Endothelial cell of umbilical vein (primary cell): Measurements from ENCODE around the gene CCDC69. TPM values are rescaled to one million over a fixed set of nuclear protein-coding genes. Genes with fewer than 3 reads are reported as not detected.

Source experiments
- BruUV-seq: library from RNA; stranded (reverse); fragments of 400-500 nt; replicated peaks from 2 replicates; lab custom pipeline; 2021; lab: Mats Ljungman, UMichigan
- CTCF ChIA-PET: fragments of 300-600, 350-600 bp; sonication (Branson Sonifier 250); formaldehyde crosslinking; loops from one replicate; lab custom pipeline; 2021; ENCODE audit warnings: antibody characterized with exemption, inconsistent platforms; lab: Charles Lee
- POLR2A ChIA-PET: fragments of 300-600, 350-600 bp; sonication (Branson Sonifier 250); formaldehyde crosslinking; loops from one replicate; lab custom pipeline; 2021; ENCODE audit warnings: antibody characterized with exemption, inconsistent platforms; lab: Charles Lee
- DNase-seq: peaks from one replicate; pipeline ENCODE4 v3.0.0-alpha.2; 2011; ENCODE audit warnings: low read depth, low spot score
- FAIRE-seq: peaks from 2 replicates; lab custom pipeline; 2011; peaks lifted over from hg19 to GRCh38; lab: Jason Lieb, UNC
- H2AFZ ChIP-seq: 2 replicates; pipeline ENCODE4 v1.6.0; 2012; ENCODE audit warnings: low read depth, low read length, control low read depth, inconsistent platforms
- H3K27ac ChIP-seq: 2 replicates; pipeline ENCODE4 v1.5.1; 2011; ENCODE audit warnings: low read depth, mild to moderate bottlenecking, control low read depth, low read length, moderate library complexity; ENCODE audit not compliant: insufficient read depth
- H3K27me3 ChIP-seq, 2 experiments: 2 replicates each; pipeline versions ENCODE4 v1.6.0 to v1.6.1; 2011; ENCODE audit warnings: low read length in 2 of 2, mixed read lengths in 1 of 2; ENCODE audit not compliant: control insufficient read depth in 2 of 2, insufficient read depth in 2 of 2
- H3K36me3 ChIP-seq, 2 experiments: 2 replicates in 1 of 2; 3 replicates in 1 of 2; pipeline ENCODE4 v1.5.1; 2011; ENCODE audit warnings: low read length in 2 of 2, mild to moderate bottlenecking in 1 of 2, moderate library complexity in 1 of 2; ENCODE audit not compliant: control insufficient read depth in 2 of 2, insufficient read depth in 2 of 2; ENCODE audit errors: extremely low read depth in 1 of 2
- H3K4me1 ChIP-seq: 3 replicates; pipeline ENCODE4 v1.5.1; 2011; ENCODE audit warnings: mild to moderate bottlenecking, low read length; ENCODE audit not compliant: control insufficient read depth, insufficient read depth; ENCODE audit errors: extremely low read depth
- H3K4me2 ChIP-seq: 2 replicates; pipeline ENCODE4 v1.6.1; 2011; ENCODE audit warnings: low read length, control low read depth, mixed read lengths; ENCODE audit not compliant: insufficient read depth
- H3K4me3 ChIP-seq, 3 experiments: fragments of 200-600 bp in 1 of 3; sonication (generic), shearing (Covaris generic) in 1 of 3; replicated peaks in 1 of 3; 2 replicates each; pipeline ENCODE4 v1.5.1; 2011 to 2016; ENCODE audit warnings: control low read depth in 3 of 3, low read length in 3 of 3, mild to moderate bottlenecking in 2 of 3, inconsistent platforms in 1 of 3, low read depth in 1 of 3, moderate library complexity in 1 of 3; ENCODE audit not compliant: insufficient read depth in 1 of 3
- H3K79me2 ChIP-seq: 2 replicates; pipeline ENCODE4 v1.6.0; 2012; ENCODE audit warnings: low read length, inconsistent platforms; ENCODE audit not compliant: control insufficient read depth, insufficient read depth
- H3K9ac ChIP-seq: replicated peaks from 2 replicates; pipeline ENCODE3; 2011; ENCODE audit warnings: low read length, control low read depth; ENCODE audit not compliant: insufficient read depth; ENCODE audit errors: extremely low read depth
- H3K9me1 ChIP-seq: replicated peaks from 3 replicates; pipeline ENCODE4 v1.6.0; 2011; ENCODE audit warnings: mild to moderate bottlenecking, low read length; ENCODE audit not compliant: control insufficient read depth, insufficient read depth; ENCODE audit errors: extremely low read depth
- H3K9me3 ChIP-seq: replicated peaks from 2 replicates; pipeline ENCODE4 v1.5.1; 2012; ENCODE audit warnings: low read length, inconsistent platforms; ENCODE audit not compliant: control insufficient read depth, insufficient read depth
- H4K20me1 ChIP-seq: replicated peaks from 2 replicates; pipeline ENCODE3; 2011; ENCODE audit warnings: mild to moderate bottlenecking, low read length; ENCODE audit not compliant: control insufficient read depth, insufficient read depth; ENCODE audit errors: extremely low read depth
- CTCF ChIP-seq, 2 donors: IDR thresholded peaks; 1 replicate in 1 of 2; 2 replicates in 1 of 2; pipeline ENCODE4 v1.5.1; 2011; ENCODE audit warnings: low read length in 2 of 2, mild to moderate bottlenecking in 2 of 2, moderate library complexity in 2 of 2, control low read depth in 1 of 2, inconsistent platforms in 1 of 2, low read depth in 1 of 2; ENCODE audit not compliant: insufficient read depth in 1 of 2; ENCODE audit errors: extremely low read depth in 1 of 2
- EZH2 ChIP-seq: IDR thresholded peaks from 2 replicates; pipeline ENCODE4 v1.6.1; 2012; ENCODE audit warnings: borderline replicate concordance, low read depth, mild to moderate bottlenecking, moderate library complexity, low read length, inconsistent platforms; ENCODE audit not compliant: severe bottlenecking
- FOS ChIP-seq: IDR thresholded peaks from 2 replicates; pipeline ENCODE4 v1.6.1; 2011; ENCODE audit warnings: mild to moderate bottlenecking, low read length, moderate library complexity, borderline replicate concordance; ENCODE audit not compliant: insufficient read depth
- GATA2 ChIP-seq: IDR thresholded peaks from 2 replicates; pipeline ENCODE4 v1.7.0; 2011; ENCODE audit warnings: low read depth, mild to moderate bottlenecking, moderate library complexity, mixed read lengths, low read length; ENCODE audit not compliant: insufficient read length, insufficient read depth
- JUN ChIP-seq: IDR thresholded peaks from 2 replicates; pipeline ENCODE4 v1.6.1; 2011; ENCODE audit warnings: borderline replicate concordance, low read depth; ENCODE audit not compliant: insufficient read length, insufficient read depth
- MAX ChIP-seq: IDR thresholded peaks from 2 replicates; pipeline ENCODE4 v1.6.1; 2011; ENCODE audit not compliant: insufficient read depth, insufficient read length
- MYC ChIP-seq: IDR thresholded peaks from one replicate; pipeline ENCODE4 v1.6.1; 2011; ENCODE audit warnings: mild to moderate bottlenecking, low read depth, low read length
- POLR2A ChIP-seq: IDR thresholded peaks from 2 replicates; pipeline ENCODE4 v1.6.1; 2012; ENCODE audit warnings: low read depth, mild to moderate bottlenecking, control low read depth, low read length
- POLR2AphosphoS5 ChIP-seq: IDR thresholded peaks from 2 replicates; pipeline ENCODE4 v1.6.1; 2012; ENCODE audit warnings: low read depth, mild to moderate bottlenecking, control low read depth, low read length, moderate library complexity; ENCODE audit not compliant: insufficient read depth
- dilution Hi-C: fragments of 300-500 bp; cut with MboI; formaldehyde crosslinking; loops from one replicate; pipeline ENCODE4 v1.15.0; 2019; ENCODE audit warnings: low sequenced_read_pairs; ENCODE audit not compliant: extremely low pct_ligation_motif_present
- intact Hi-C: fragments of 100-400 bp; cut with micrococcal nuclease; formaldehyde crosslinking; loops from one replicate; pipeline ENCODE4 v1.10.0; 2022
- polyA plus RNA-seq, 4 experiments: library from polyadenylated mRNA; depleted of rRNA in 3 of 4; stranded (reverse) in 3 of 4; unstranded in 1 of 4; fragments of >200 nt; gene quantifications; 2 replicates each; pipeline versions ENCODE4 v1.2.1 to v1.2.3, GENCODE V29; 2011 to 2012; ENCODE audit warnings: missing spikeins in 1 of 4
- total RNA-seq: library from RNA; stranded (reverse); gene quantifications from 2 replicates; pipeline ENCODE4 v1.2.3, GENCODE V29; 2021

CCDC69 gene
- total and polyA plus RNA-seq, 2 donors (not counting 3 experiments of a cell fraction or from before 2014, with no cell fraction given), result 4.1 to 4.5 TPM

GRCh38 chr5:151270599-151270998 is 46.7 kb upstream of the CCDC69 start:
- no peak overlapping the region for H2AFZ ChIP-seq
- POLR2A ChIA-PET, result no interaction called here
- TF ChIP-seq CTCF (IDR thresholded peaks at IDR 0.05; ENCODE audit: extremely low read depth in 1 of 2, insufficient read depth in 1 of 2, low read depth in 1 of 2, low read length in 2 of 2) (no peak), GATA2 (no peak), MAX (no peak), MYC (no peak), FOS (no peak), POLR2A (no peak), JUN (no peak), POLR2AphosphoS5 (no peak), EZH2 (no peak)
- dilution Hi-C loops, result no loop called here
- FAIRE-seq, result no peak
- H3K79me2 ChIP-seq, result no peaks in the 10 kb centered on the region
- intact Hi-C loops, result no loop called here
- peaks cover 0 to 10% of the 10 kb centered on the region in 2 experiments for H3K36me3 ChIP-seq
- no peak overlapping the region for H3K9ac ChIP-seq
- no peak overlapping the region for H3K4me3 ChIP-seq
- no peak overlapping the region for H3K4me2 ChIP-seq
- peaks cover 0 to 1% of the 10 kb centered on the region in 2 experiments for H3K27me3 ChIP-seq
- no peak overlapping the region for H3K27ac ChIP-seq
- CTCF ChIA-PET, result interaction anchor here (0.7 kb wide), 1 partner anchor 45 kb away, joined by 3 read pairs; no protein-coding TSS in a partner anchor
- no TSS peak for BruUV-seq
- H4K20me1 ChIP-seq, result no peaks in the 10 kb centered on the region
- no peaks in the 10 kb centered on the region for H3K9me3 ChIP-seq
- H3K9me1 ChIP-seq, result no peaks in the 10 kb centered on the region
- no peaks in the 10 kb centered on the region for H3K4me1 ChIP-seq
- DNase-seq, result no peak
